Measurements from ENCODE around the gene STPG3. TPM values are rescaled to one million over a fixed set of nuclear protein-coding genes. Genes with fewer than 3 reads are reported as not detected.

The STPG3 gene
- total and polyA plus RNA-seq, 2 of the 8 experiments (the other 6 are each of a cell fraction or from before 2014, with no cell fraction given) = not detected

GRCh38 chr9:137222190-137223077 lies 28.7 kb upstream of the STPG3 start, which contains the start of gene RNF208:
Gene RNF208, minus strand, starts transcription at chr9:137222240. Its CDS starts 1,028 bp downstream, at chr9:137221212.
- H4K5ac ChIP-seq (ENCODE audit: insufficient read length, low read depth, low read length) = peak within 1 kb of the TSS; percentile 77
- H3K36me3 ChIP-seq (ENCODE audit: control insufficient read depth in 2 of 4, insufficient read depth in 4 of 4, low read length in 3 of 4) = no peaks in the 10 kb centered on the region; a peak in 1 of 8 replicates
- H3K4me1 ChIP-seq (replicated peaks in 1 of 4; ENCODE audit: control insufficient read depth in 3 of 4, insufficient read depth in 4 of 4, low read length in 3 of 4) = peaks cover 0 to 19% (median 10%) of the 10 kb centered on the region in 4 experiments; a peak in 5 of 7 replicates
- no peak within 1 kb of the TSS for H2BK20ac ChIP-seq (ENCODE audit: low read length)
- no peak within 1 kb of the TSS for H3K56ac ChIP-seq (replicated peaks; ENCODE audit: insufficient read length, low read depth, low read length)
- 0 out of 2 replicates have a peak within 1 kb of the TSS, but pooled peaks have one; percentile 61 for H2BK15ac ChIP-seq (ENCODE audit: low read length)
- H3K18ac ChIP-seq (ENCODE audit: extremely low read depth, low read length) = peak within 1 kb of the TSS; percentile 87
- no peak within 1 kb of the TSS for H3K14ac ChIP-seq (ENCODE audit: insufficient read length)
- H3K23ac ChIP-seq (ENCODE audit: insufficient read length) = no peak within 1 kb of the TSS
- peak within 1 kb of the TSS; percentile 42 to 92 (median 76) for H3K4me3 ChIP-seq (ENCODE audit: extremely low read depth in 1 of 4, insufficient read depth in 2 of 4, low read depth in 3 of 4, low read length in 4 of 4)
- peaks cover 0 to 6% of the 10 kb centered on the region in 2 experiments for H4K20me1 ChIP-seq (replicated peaks in 1 of 2; ENCODE audit: control insufficient read depth in 1 of 2, insufficient read depth in 2 of 2, low read length in 2 of 2)
- H3K79me2 ChIP-seq (ENCODE audit: control insufficient read depth in 1 of 2, insufficient read depth in 2 of 2, low read length in 2 of 2) = no peaks in the 10 kb centered on the region
- H3K27ac ChIP-seq (ENCODE audit: low read depth, low read length) = no peak within 1 kb of the TSS
- 16% methylated on average over 27 of the region's 88 CpGs; no CpG with 5 or more reads in 1 of the 2 experiments for WGBS, 2 experiments (ENCODE audit: extremely low coverage in 1 of 2, insufficient coverage in 1 of 2, insufficient read length in 1 of 2, insufficient replicate concordance in 2 of 2, low coverage in 1 of 2, low lambda C conversion rate in 2 of 2, missing lambda C conversion rate in 1 of 2)
- no peaks in the 10 kb centered on the region for H3K9me3 ChIP-seq (ENCODE audit: insufficient read depth in 2 of 2, low read depth in 1 of 2, low read length in 1 of 2)
- no peak within 1 kb of the TSS for H3K4ac ChIP-seq (replicated peaks; ENCODE audit: insufficient read length, low read depth, low read length)
- H2AK5ac ChIP-seq (ENCODE audit: low read depth, low read length) = peak within 1 kb of the TSS; percentile 26; the same call in 1 of the 2 replicates
- H3K4me2 ChIP-seq (ENCODE audit: insufficient read depth in 1 of 2, low read depth in 2 of 2, low read length in 2 of 2) = peak within 1 kb of the TSS; percentile 77 to 95
- DNase-seq (ENCODE audit: low read depth in 1 of 2, low spot score in 2 of 2) = no peak
- ChIA-PET POLR2A (ENCODE audit: partially characterized antibody) (interaction anchor here (0.6 to 69.9 kb wide), 13 partner anchors 9 to 93 kb away, joined by 3 to 1462 read pairs (median 3); partner anchors contain the start of genes ANAPC2, NDOR1, NELFB and SSNA1), CTCF (ENCODE audit: partially characterized antibody) (interaction anchor here (0.9 to 20.2 kb wide), 11 partner anchors 9 to 390 kb away, joined by 3 to 204 read pairs (median 5); partner anchors contain the start of genes ANAPC2, SSNA1, TPRN and TUBB4B)
- H4K91ac ChIP-seq (replicated peaks; ENCODE audit: insufficient read length, low read length) = peak within 1 kb of the TSS; percentile 73
- H3K23me2 ChIP-seq (ENCODE audit: low read depth, low read length) = peaks cover 18% of the 10 kb centered on the region; the same call in 1 of the 2 replicates
- no peak within 1 kb of the TSS; the same call in 1 of the 2 replicates for H4K8ac ChIP-seq (ENCODE audit: extremely low read depth, insufficient read depth, low read length)
- H3K9ac ChIP-seq (replicated peaks in 1 of 4; ENCODE audit: extremely low read depth in 1 of 4, low read depth in 3 of 4, low read length in 3 of 4) = peak within 1 kb of the TSS in 1 of 4 experiments; percentile 54; a peak in 2 of 7 replicates
- H2BK5ac ChIP-seq (ENCODE audit: low read depth, low read length) = peak within 1 kb of the TSS; percentile 49; the same call in 1 of the 2 replicates
- no peak within 1 kb of the TSS for H2BK12ac ChIP-seq (ENCODE audit: low read depth, low read length)
- TF ChIP-seq KDM4A (IDR thresholded peaks at IDR 0.05; ENCODE audit: low read depth, low read length, severe bottlenecking) (peak; percentile 79), GTF2F1 (IDR thresholded peaks at IDR 0.05; ENCODE audit: borderline replicate concordance, low read depth, low read length) (no peak), MAX (IDR thresholded peaks at IDR 0.05) (0 out of 2 replicates have a peak, but pooled peaks have one; percentile 40)
- H2AFZ ChIP-seq (ENCODE audit: low read length) = no peak within 1 kb of the TSS
- no peak within 1 kb of the TSS for H2BK120ac ChIP-seq (replicated peaks; ENCODE audit: low read depth, low read length)
- no peaks in the 10 kb centered on the region; a peak in 2 of 7 replicates for H3K27me3 ChIP-seq (replicated peaks in 1 of 4; ENCODE audit: control insufficient read depth in 3 of 4, extremely low read depth in 1 of 4, insufficient read depth in 3 of 4, low read length in 3 of 4)
- no peak for FAIRE-seq
- no peaks in the 10 kb centered on the region for H3K79me1 ChIP-seq (ENCODE audit: low read depth, low read length)

All from H1 (cell line).